ENCODE data around the gene TMEM41B.
"Not testable (repeated sequence)": the region's sequence is repeated elsewhere in the genome, so short reads cannot be mapped to it uniquely, and the experiment has no call there.

The TMEM41B gene, protein sequence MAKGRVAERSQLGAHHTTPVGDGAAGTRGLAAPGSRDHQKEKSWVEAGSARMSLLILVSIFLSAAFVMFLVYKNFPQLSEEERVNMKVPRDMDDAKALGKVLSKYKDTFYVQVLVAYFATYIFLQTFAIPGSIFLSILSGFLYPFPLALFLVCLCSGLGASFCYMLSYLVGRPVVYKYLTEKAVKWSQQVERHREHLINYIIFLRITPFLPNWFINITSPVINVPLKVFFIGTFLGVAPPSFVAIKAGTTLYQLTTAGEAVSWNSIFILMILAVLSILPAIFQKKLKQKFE

GRCh38 chr11:9314291-9315077 lies at the start of gene TMEM41B:
Gene TMEM41B, minus strand, starts transcription at chr11:9314593. Its CDS starts 152 bp downstream, at chr11:9314441.
- TF ChIP-seq, protein P1, sequence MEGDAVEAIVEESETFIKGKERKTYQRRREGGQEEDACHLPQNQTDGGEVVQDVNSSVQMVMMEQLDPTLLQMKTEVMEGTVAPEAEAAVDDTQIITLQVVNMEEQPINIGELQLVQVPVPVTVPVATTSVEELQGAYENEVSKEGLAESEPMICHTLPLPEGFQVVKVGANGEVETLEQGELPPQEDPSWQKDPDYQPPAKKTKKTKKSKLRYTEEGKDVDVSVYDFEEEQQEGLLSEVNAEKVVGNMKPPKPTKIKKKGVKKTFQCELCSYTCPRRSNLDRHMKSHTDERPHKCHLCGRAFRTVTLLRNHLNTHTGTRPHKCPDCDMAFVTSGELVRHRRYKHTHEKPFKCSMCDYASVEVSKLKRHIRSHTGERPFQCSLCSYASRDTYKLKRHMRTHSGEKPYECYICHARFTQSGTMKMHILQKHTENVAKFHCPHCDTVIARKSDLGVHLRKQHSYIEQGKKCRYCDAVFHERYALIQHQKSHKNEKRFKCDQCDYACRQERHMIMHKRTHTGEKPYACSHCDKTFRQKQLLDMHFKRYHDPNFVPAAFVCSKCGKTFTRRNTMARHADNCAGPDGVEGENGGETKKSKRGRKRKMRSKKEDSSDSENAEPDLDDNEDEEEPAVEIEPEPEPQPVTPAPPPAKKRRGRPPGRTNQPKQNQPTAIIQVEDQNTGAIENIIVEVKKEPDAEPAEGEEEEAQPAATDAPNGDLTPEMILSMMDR (conservative IDR thresholded peaks at IDR 0.05) = no peak
- H3K27ac ChIP-seq = peak within 1 kb of the TSS; percentile 91

DNA sequence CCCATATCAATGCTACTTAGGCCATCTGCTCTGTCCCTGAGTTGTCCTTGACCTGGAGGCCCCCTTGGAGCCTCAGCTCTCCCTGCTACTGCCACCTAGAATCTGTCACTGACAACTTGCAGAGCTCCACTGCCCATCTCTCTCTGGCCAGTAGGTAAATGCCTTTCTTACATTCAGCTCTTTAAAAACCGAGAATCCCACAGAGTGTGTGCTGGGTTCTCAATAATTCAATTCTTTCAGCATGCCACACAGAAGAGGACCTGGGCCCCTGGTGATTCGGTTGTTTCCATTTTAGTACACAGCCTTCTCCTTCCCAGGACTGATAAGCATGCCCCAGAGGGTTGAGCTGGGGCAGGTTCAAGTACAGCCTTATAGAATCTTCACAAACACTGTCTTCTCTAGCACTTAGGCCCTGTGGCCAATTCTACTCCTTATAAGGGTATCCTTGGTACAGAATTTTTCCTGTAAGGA lies 48.0 kb upstream of the TMEM41B start:
- H3K27ac ChIP-seq = peak overlapping the region; percentile 92
- TF ChIP-seq, protein P1 (conservative IDR thresholded peaks at IDR 0.05) = no peak

GRCh38 chr11:9360862-9361622 lies 46.6 kb upstream of the TMEM41B start:
- peak overlapping the region; percentile 92; the same call in 1 of the 2 replicates for H3K27ac ChIP-seq

DNA sequence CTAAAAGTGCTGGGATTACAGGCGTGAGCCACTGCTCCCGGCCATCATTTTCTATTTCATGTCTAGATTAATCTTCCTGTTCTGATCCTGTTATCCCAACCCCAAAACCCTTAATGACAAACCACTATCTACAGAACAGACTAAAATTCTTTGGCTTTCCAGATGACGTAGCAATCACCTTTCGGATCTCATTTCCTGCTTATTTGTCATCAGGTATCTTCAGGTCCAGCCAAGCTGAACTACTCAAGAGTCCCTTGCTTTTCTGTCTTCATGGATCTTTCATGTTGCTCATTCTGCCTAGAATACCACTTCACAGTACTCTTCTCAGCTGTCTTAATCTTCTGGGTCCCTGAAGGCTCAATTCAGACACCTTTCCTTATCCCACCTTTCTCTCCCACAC lies 42.6 kb upstream of the TMEM41B start:
- no peak overlapping the region for H3K27ac ChIP-seq
- TF ChIP-seq, protein P1 (conservative IDR thresholded peaks at IDR 0.05) = no peak

DNA sequence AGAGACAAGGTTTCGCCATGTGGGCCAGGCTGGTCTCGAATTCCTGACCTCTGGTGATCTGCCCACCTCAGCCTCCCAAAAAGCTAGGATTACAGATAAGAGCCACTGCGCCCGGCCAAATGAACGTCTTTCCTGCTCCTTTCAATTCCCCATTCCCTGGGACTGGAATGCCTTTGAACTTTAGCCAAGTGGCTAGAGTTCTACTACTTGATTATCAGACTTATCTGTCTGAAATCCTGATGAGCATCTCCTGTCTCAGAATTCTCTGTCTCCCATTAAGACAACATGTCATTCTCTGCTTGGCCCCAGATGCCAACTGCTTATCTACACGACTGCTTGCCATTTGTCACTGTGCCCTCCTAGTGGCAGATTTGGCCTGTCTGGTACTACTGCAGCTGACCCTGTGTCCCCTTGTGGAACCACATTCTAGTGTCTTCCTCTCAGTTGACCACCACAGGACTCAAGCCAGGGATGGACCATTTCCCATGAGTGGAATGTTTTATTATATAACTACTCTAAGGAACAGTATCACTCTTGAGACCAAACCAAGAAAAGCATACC lies 37.0 kb upstream of the TMEM41B start:
- TF ChIP-seq, protein P1 (conservative IDR thresholded peaks at IDR 0.05) = no peak
- no peak overlapping the region for H3K27ac ChIP-seq

- not testable (repeated sequence) for H3K27ac ChIP-seq
Measured at GRCh38 chr11:9347779-9348178, 33.4 kb upstream of the TMEM41B start.

- TF ChIP-seq, protein P1 (conservative IDR thresholded peaks at IDR 0.05) = no peak
- H3K27ac ChIP-seq = no peak overlapping the region
Measured at GRCh38 chr11:9347100-9347499, 32.7 kb upstream of the TMEM41B start.

DNA sequence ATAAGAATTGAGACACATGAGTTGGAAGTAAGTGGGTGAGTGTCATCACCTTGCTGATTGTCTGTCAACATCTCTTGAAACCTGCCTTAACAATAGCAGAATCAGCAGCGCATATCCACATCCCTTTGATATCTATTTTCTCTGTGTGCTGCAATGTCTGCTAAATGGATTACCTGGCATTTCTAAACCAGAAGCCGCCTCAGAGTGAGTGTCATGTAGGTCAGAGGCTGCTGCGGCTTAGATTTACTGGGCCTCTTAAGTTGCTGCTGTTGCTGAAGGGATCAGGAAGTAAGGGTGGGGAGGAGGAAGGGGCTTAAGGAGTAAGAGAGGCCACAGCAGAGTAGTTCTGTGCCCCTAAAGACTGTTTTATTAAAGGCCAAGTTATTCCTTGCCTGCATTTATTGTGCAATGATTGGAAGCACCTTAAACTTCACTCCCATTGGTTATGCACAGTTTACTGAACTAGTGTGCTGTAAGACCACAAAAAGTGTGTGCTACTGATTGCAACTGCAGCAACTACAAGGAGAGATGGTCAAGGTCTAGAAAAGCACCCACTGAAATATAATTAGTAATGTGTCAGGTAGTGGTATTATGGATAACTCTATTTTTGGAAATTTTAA lies 29.8 kb upstream of the TMEM41B start:
- no peak overlapping the region for H3K27ac ChIP-seq
- TF ChIP-seq, protein P1 (conservative IDR thresholded peaks at IDR 0.05) = no peak
